Sigmoid colon (tissue), 7 donors: ENCODE measurements around the gene PARP3. TPM values are rescaled to one million over a fixed set of nuclear protein-coding genes. Genes with fewer than 3 reads are reported as not detected.

ENCODE experiments used
- DNase-seq: peaks from one replicate; pipeline ENCODE4 v3.0.0-alpha.2; 2019
- H3K27ac ChIP-seq, 4 donors: fragments of 200-600 bp; sonication (generic); one replicate each; pipeline ENCODE4 v1.5.1; 2016 to 2019; ENCODE audit warnings: mild to moderate bottlenecking in 1 of 4
- H3K27me3 ChIP-seq, 3 donors: fragments of 200-600 bp; sonication (generic); one replicate each; pipeline ENCODE4 v1.5.1; 2019; ENCODE audit warnings: mild to moderate bottlenecking in 1 of 3
- H3K36me3 ChIP-seq, 4 donors: fragments of 200-600 bp; sonication (generic); one replicate each; pipeline ENCODE4 v1.5.1; 2016 to 2019
- H3K4me1 ChIP-seq, 4 donors: fragments of 200-600 bp; sonication (generic); one replicate each; pipeline ENCODE4 v1.5.1; 2017 to 2019
- H3K4me3 ChIP-seq, 4 donors: fragments of 200-600 bp; sonication (generic); one replicate each; pipeline ENCODE4 v1.5.1; 2017 to 2019; ENCODE audit warnings: mild to moderate bottlenecking in 2 of 4, moderate library complexity in 1 of 4
- H3K9me3 ChIP-seq, 4 donors: fragments of 200-600 bp in 3 of 4; sonication (generic) in 3 of 4; one replicate each; pipeline versions ENCODE4 v1.5.1 to v1.6.1; 2013 to 2019
- CTCF ChIP-seq, 4 experiments: fragments of 450-650 bp in 3 of 4; fragments of 200-600 bp in 1 of 4; IDR thresholded peaks; one replicate each; pipeline ENCODE4 v1.5.1; 2016 to 2019; ENCODE audit warnings: antibody characterized with exemption in 4 of 4, mild to moderate bottlenecking in 3 of 4, moderate library complexity in 2 of 4
- EP300 ChIP-seq, 4 donors: sonication (generic); formaldehyde crosslinking; IDR thresholded peaks; one replicate each; pipeline ENCODE4 v1.6.1; 2017; ENCODE audit warnings: antibody characterized with exemption in 4 of 4
- POLR2A ChIP-seq, 2 donors: fragments of 450-650 bp; IDR thresholded peaks; one replicate each; pipeline ENCODE4 v1.6.1; 2016; ENCODE audit warnings: antibody characterized with exemption in 2 of 2, mild to moderate bottlenecking in 2 of 2, moderate library complexity in 2 of 2
- POLR2AphosphoS5 ChIP-seq, 4 donors: sonication (generic); formaldehyde crosslinking; IDR thresholded peaks; one replicate each; pipeline ENCODE4 v1.6.1; 2017; ENCODE audit warnings: antibody characterized with exemption in 4 of 4
- WGBS, 2 donors: extraction: QIAGEN DNeasy Blood & Tissue Kit; methylation state at CpG; one replicate each; pipeline ENCODE4 v1.1.7; 2013; 5-methylcytosine and 5-hydroxymethylcytosine counted together
- intact Hi-C: fragments of 100-400 bp; cut with DNase I; formaldehyde crosslinking; loops from one replicate; pipeline ENCODE4 v1.15.1; 2023
- polyA plus RNA-seq, 3 donors: library from polyadenylated mRNA; stranded (reverse); fragments of 200-250 nt; gene quantifications; one replicate each; pipeline ENCODE4 v1.2.3, GENCODE V29; 2013
- total RNA-seq, 4 donors: library from RNA; depleted of rRNA; stranded (reverse); fragments of >200 nt; gene quantifications; one replicate each; pipeline ENCODE4 v1.1.0, GENCODE V29; 2016
- donor health status: healthy with polysubstance abuse.
- donor health status: Bipolar disorder and iron deficiency.
- donor health status: healthy.

PARP3 gene
- 10 to 100 TPM; 22.4 to 35.8 (median 26.7) TPM for total RNA-seq
- polyA plus RNA-seq: 10 to 100 TPM in 2 of 3 donors, 1 to 10 TPM in 1; 9.0 to 26.3 (median 12.3) TPM

- peaks cover 9 to 45% (median 12%) of the 10 kb centered on the region in 4 donors for H3K36me3 ChIP-seq
- intact Hi-C loops: loop anchor here (1.0 to 10.0 kb wide), 9 partner anchors 25 to 1940 kb away; partner anchors contain the start of genes ABHD14B, ACTR8, ALAS1 and DUSP7
These were observed at the start of gene PARP3, which contains the start of gene RRP9 for GRCh38 chr3:51941798-51942602. TSS of gene PARP3 (plus strand) at chr3:51942363. CDS start at chr3:51943356, 993 bp downstream. TSS of gene RRP9 (minus strand) at chr3:51941904. CDS start at chr3:51941867, 37 bp downstream.

GRCh38 chr3:51894391-51894790 is 47.8 kb upstream of the PARP3 start:
- TF ChIP-seq POLR2A (IDR thresholded peaks at IDR 0.05) (no peak), EP300 (IDR thresholded peaks at IDR 0.05) (no peak), CTCF (IDR thresholded peaks at IDR 0.05) (no peak), POLR2AphosphoS5 (IDR thresholded peaks at IDR 0.05) (no peak)
- intact Hi-C loops: no loop called here
- H3K4me3 ChIP-seq: no peak overlapping the region
- DNase-seq: no peak
- no peaks in the 10 kb centered on the region for H3K9me3 ChIP-seq
- H3K27me3 ChIP-seq: no peaks in the 10 kb centered on the region
- H3K27ac ChIP-seq: no peak overlapping the region
- H3K36me3 ChIP-seq: no peaks in the 10 kb centered on the region
- no peaks in the 10 kb centered on the region for H3K4me1 ChIP-seq
- 89 to 93% methylated on average over 4 of the region's 4 CpGs for WGBS, 2 donors

More at GRCh38 chr3:51941798-51942602, at the start of gene PARP3, which contains the start of gene RRP9:
- Histone ChIP-seq H3K27ac (peak within 1 kb of the TSS; percentile 89 to 97 (median 96)), H3K27me3 (no peaks in the 10 kb centered on the region), H3K4me3 (peak within 1 kb of the TSS; percentile 61 to 87 (median 75)), H3K9me3 (no peaks in the 10 kb centered on the region), H3K4me1 (peaks cover 0 to 37% (median 33%) of the 10 kb centered on the region in 4 donors)
- 1 to 2% methylated on average over 67 of the region's 67 CpGs for WGBS, 2 donors
- peak; percentile 100 for DNase-seq
- TF ChIP-seq EP300 (IDR thresholded peaks at IDR 0.05): no peak
- TF ChIP-seq POLR2A (IDR thresholded peaks at IDR 0.05): peak; percentile 63 to 68
- peak; percentile 97 to 100 (median 98) for TF ChIP-seq CTCF (IDR thresholded peaks at IDR 0.05)
- TF ChIP-seq POLR2AphosphoS5 (IDR thresholded peaks at IDR 0.05): peak; percentile 51 to 82 (median 72)

DNA sequence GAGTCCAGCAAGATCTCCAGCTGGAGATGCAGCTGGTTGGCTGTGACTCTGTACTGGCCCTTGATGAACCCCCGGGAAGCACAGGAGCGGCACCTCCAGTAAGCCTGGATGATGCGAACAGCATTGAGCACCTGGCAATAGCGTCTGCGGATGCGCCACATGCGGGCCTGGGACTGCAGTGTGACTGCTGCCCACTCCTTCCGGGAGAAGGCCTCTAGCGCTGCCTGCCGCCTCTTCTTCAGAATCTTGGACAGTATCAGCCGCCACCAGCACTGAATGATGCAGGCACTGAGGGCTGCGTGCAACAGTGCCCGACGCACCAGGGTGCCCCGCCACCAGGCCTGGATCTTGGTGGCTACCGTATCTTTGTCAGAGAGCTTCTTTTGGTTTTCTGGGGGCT is 47.2 kb upstream of the PARP3 start:
- no peaks in the 10 kb centered on the region for H3K36me3 ChIP-seq
- H3K27ac ChIP-seq: no peak overlapping the region
- 96% methylated on average over 16 of the region's 16 CpGs for WGBS, 2 donors
- no peaks in the 10 kb centered on the region for H3K27me3 ChIP-seq
- no peak for DNase-seq
- H3K4me1 ChIP-seq: no peaks in the 10 kb centered on the region
- no peaks in the 10 kb centered on the region for H3K9me3 ChIP-seq
- H3K4me3 ChIP-seq: no peak overlapping the region
- TF ChIP-seq CTCF (IDR thresholded peaks at IDR 0.05): no peak
- TF ChIP-seq POLR2AphosphoS5 (IDR thresholded peaks at IDR 0.05): no peak
- TF ChIP-seq EP300 (IDR thresholded peaks at IDR 0.05): no peak
- TF ChIP-seq POLR2A (IDR thresholded peaks at IDR 0.05): no peak
- intact Hi-C loops: no loop called here

DNA sequence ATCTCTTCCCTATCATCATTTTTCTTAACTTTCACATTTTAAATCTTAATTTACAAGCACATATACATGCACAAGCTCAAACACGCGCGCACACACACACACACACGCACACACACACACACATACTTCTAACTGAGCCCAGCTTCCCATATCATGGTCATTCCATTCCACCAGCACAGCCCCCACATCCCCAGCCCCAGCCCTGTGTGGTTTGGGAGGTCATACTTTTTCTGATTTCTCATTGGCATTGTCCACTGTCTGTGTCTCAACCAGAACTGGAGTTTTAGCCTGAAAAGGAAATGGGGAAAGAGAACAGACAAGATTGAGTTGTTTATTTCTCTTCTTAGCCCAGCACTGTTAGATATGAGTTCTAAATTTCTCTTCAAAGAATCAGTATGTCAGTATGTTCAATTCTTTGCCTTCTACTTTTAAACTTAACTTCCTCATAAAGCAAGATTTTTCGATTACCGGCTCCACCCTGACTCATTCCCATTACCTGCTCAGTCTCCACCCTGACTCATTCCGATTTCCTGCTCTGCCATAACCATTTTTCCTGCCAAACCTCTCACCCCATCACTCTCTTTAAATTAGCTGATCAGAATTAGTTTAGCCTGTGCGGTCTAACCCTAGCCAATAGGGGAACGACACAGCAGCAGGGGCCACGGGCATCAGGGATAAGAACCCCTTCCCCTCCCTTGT is 45.4 kb upstream of the PARP3 start:
- H3K27ac ChIP-seq: no peak overlapping the region
- no peaks in the 10 kb centered on the region for H3K36me3 ChIP-seq
- no peaks in the 10 kb centered on the region for H3K4me1 ChIP-seq
- intact Hi-C loops: no loop called here
- 86 to 90% methylated on average over 10 of the region's 10 CpGs for WGBS, 2 donors
- no peak for DNase-seq
- no peak overlapping the region for H3K4me3 ChIP-seq
- TF ChIP-seq CTCF (IDR thresholded peaks at IDR 0.05) (no peak), EP300 (IDR thresholded peaks at IDR 0.05) (no peak), POLR2A (IDR thresholded peaks at IDR 0.05) (no peak), POLR2AphosphoS5 (IDR thresholded peaks at IDR 0.05) (no peak)
- no peaks in the 10 kb centered on the region for H3K9me3 ChIP-seq
- H3K27me3 ChIP-seq: no peaks in the 10 kb centered on the region
